Osteoblast (primary cell): ENCODE data around the gene SLC45A2. TPM values are rescaled to one million over a fixed set of nuclear protein-coding genes. Genes with fewer than 3 reads are reported as not detected.

Experiments used
- DNase-seq: peaks from one replicate; pipeline ENCODE4 v3.0.0; 2011; ENCODE audit warnings: low spot score, mixed read lengths; ENCODE audit not compliant: insufficient read length; ENCODE audit errors: missing footprints
- H2AFZ ChIP-seq: 2 replicates; pipeline ENCODE4 v1.6.0; 2011; ENCODE audit warnings: mild to moderate bottlenecking, low read length
- H3K27ac ChIP-seq: 2 replicates; pipeline ENCODE4 v1.5.1; 2011; ENCODE audit warnings: mild to moderate bottlenecking, low read depth, low read length, moderate library complexity
- H3K27me3 ChIP-seq: 2 replicates; pipeline ENCODE4 v1.6.0; 2012; ENCODE audit warnings: mild to moderate bottlenecking, control low read depth, inconsistent platforms, low read length, moderate library complexity; ENCODE audit not compliant: insufficient read depth
- H3K36me3 ChIP-seq: 2 replicates; pipeline ENCODE4 v1.5.1; 2011; ENCODE audit warnings: mild to moderate bottlenecking, low read length, control low read depth, moderate library complexity; ENCODE audit not compliant: insufficient read depth
- H3K4me1 ChIP-seq: 2 replicates; pipeline ENCODE4 v1.5.1; 2011; ENCODE audit warnings: mild to moderate bottlenecking, low read length, control low read depth, moderate library complexity; ENCODE audit not compliant: insufficient read depth
- H3K4me2 ChIP-seq: 2 replicates; pipeline ENCODE4 v1.6.0; 2011; ENCODE audit warnings: mild to moderate bottlenecking, low read length; ENCODE audit not compliant: insufficient read depth
- H3K4me3 ChIP-seq: fragments of 200-600 bp; sonication (generic); 3 replicates; pipeline ENCODE4 v1.5.1; 2012; ENCODE audit warnings: mild to moderate bottlenecking, low read length, inconsistent platforms; ENCODE audit not compliant: insufficient read depth
- H3K79me2 ChIP-seq: 2 replicates; pipeline ENCODE4 v1.6.0; 2012; ENCODE audit warnings: mild to moderate bottlenecking, low read length, control low read depth, inconsistent platforms; ENCODE audit not compliant: insufficient read depth
- H3K9me3 ChIP-seq: 2 replicates; pipeline ENCODE4 v1.5.1; 2011; ENCODE audit warnings: low read depth, low read length, control low read depth
- H4K20me1 ChIP-seq: 2 replicates; pipeline ENCODE4 v1.6.0; 2012; ENCODE audit warnings: mild to moderate bottlenecking, low read length, control low read depth; ENCODE audit not compliant: insufficient read depth
- total RNA-seq: library from RNA; depleted of rRNA; stranded (reverse); fragments of >200 nt; gene quantifications from 2 replicates; pipeline ENCODE4 v1.2.3, GENCODE V29; 2012
- TF ChIP-seq, protein P1 (sequence below): IDR thresholded peaks from 2 replicates; pipeline ENCODE4 v1.5.1; 2011; ENCODE audit warnings: mild to moderate bottlenecking, low read depth, low read length, moderate library complexity; ENCODE audit errors: extremely low read depth

Gene SLC45A2
- total RNA-seq, 1 donor: 0.36 TPM

DNA sequence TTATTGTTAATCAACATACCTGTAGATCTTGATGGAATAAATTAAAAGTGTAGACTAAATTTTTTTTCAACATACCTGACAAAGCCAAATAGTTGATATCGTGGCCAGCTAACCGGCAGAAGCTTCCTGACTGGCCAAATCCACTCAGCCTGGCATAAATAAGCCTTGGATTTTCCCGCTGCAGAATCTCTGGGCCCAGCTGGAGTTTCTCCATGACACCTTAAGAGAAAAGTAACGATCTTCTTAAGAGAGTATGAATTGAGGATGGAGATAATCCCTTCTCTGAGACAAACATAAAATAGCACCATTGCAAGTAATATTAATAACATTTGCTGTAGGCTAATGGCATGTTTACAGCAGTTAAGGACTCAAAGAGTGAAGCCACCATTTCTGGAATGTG lies 21.2 kb upstream of the SLC45A2 start:
- no peak for DNase-seq
- TF ChIP-seq, protein P1, sequence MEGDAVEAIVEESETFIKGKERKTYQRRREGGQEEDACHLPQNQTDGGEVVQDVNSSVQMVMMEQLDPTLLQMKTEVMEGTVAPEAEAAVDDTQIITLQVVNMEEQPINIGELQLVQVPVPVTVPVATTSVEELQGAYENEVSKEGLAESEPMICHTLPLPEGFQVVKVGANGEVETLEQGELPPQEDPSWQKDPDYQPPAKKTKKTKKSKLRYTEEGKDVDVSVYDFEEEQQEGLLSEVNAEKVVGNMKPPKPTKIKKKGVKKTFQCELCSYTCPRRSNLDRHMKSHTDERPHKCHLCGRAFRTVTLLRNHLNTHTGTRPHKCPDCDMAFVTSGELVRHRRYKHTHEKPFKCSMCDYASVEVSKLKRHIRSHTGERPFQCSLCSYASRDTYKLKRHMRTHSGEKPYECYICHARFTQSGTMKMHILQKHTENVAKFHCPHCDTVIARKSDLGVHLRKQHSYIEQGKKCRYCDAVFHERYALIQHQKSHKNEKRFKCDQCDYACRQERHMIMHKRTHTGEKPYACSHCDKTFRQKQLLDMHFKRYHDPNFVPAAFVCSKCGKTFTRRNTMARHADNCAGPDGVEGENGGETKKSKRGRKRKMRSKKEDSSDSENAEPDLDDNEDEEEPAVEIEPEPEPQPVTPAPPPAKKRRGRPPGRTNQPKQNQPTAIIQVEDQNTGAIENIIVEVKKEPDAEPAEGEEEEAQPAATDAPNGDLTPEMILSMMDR: no peak
- H3K27me3 ChIP-seq: no peaks in the 10 kb centered on the region
- H3K4me2 ChIP-seq: no peak overlapping the region
- peaks cover 13% of the 10 kb centered on the region for H3K79me2 ChIP-seq
- peaks cover 23% of the 10 kb centered on the region for H3K4me1 ChIP-seq
- no peak overlapping the region for H2AFZ ChIP-seq
- H3K9me3 ChIP-seq: no peaks in the 10 kb centered on the region
- peaks cover 18% of the 10 kb centered on the region for H3K36me3 ChIP-seq
- H3K4me3 ChIP-seq: no peak overlapping the region
- no peak overlapping the region for H3K27ac ChIP-seq
- H4K20me1 ChIP-seq: no peaks in the 10 kb centered on the region

DNA sequence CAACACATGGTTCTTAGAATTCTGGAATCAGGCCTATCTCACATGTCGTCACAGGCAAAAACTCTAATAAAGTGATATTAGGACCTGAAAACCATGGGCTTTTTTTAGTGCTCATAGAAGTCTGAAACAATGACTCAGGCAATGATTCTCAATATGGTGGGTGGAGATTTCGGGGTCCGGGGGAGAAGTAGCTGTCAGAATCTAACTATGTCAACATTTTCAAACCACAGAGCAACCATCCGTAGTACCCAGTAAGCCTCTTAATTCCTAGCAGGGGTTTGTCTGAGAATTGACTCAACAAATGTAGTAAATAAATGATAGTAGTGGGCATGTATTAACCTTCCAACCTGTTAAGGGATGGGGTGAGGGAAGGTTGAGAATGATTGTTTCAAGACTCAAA lies 20.7 kb upstream of the SLC45A2 start:
- peaks cover 13% of the 10 kb centered on the region for H3K79me2 ChIP-seq
- peaks cover 23% of the 10 kb centered on the region for H3K4me1 ChIP-seq
- H3K9me3 ChIP-seq: no peaks in the 10 kb centered on the region
- H3K4me2 ChIP-seq: no peak overlapping the region
- H3K36me3 ChIP-seq: peaks cover 18% of the 10 kb centered on the region
- H3K27ac ChIP-seq: no peak overlapping the region
- no peaks in the 10 kb centered on the region for H3K27me3 ChIP-seq
- no peak overlapping the region for H2AFZ ChIP-seq
- H3K4me3 ChIP-seq: no peak overlapping the region
- no peaks in the 10 kb centered on the region for H4K20me1 ChIP-seq
- TF ChIP-seq, protein P1: no peak
- no peak for DNase-seq

DNA sequence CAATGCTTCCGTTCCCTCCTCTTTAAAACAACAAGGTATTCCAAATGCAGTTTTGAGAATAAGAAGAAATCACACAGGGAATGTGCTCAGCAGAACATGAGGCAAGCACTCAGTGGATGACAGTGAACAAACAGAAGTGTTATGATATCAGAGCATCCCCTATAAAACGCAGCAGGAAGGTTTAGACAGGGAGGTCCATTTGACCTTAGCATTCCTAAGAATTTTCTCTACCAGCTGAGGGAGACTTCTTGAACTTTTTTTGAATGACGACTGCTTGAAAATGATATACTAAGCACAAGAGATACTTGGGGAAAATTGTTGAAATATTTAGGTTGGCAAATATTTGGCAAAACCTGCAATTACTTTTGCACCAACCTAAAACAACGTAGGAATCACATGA lies 19.4 kb upstream of the SLC45A2 start:
- Histone ChIP-seq H3K36me3 (peaks cover 18% of the 10 kb centered on the region), H3K79me2 (peaks cover 13% of the 10 kb centered on the region), H3K27me3 (no peaks in the 10 kb centered on the region), H2AFZ (no peak overlapping the region), H3K4me2 (no peak overlapping the region), H3K9me3 (no peaks in the 10 kb centered on the region), H4K20me1 (no peaks in the 10 kb centered on the region), H3K27ac (no peak overlapping the region), H3K4me1 (peaks cover 19% of the 10 kb centered on the region), H3K4me3 (no peak overlapping the region)
- TF ChIP-seq, protein P1: no peak
- DNase-seq: no peak

DNA sequence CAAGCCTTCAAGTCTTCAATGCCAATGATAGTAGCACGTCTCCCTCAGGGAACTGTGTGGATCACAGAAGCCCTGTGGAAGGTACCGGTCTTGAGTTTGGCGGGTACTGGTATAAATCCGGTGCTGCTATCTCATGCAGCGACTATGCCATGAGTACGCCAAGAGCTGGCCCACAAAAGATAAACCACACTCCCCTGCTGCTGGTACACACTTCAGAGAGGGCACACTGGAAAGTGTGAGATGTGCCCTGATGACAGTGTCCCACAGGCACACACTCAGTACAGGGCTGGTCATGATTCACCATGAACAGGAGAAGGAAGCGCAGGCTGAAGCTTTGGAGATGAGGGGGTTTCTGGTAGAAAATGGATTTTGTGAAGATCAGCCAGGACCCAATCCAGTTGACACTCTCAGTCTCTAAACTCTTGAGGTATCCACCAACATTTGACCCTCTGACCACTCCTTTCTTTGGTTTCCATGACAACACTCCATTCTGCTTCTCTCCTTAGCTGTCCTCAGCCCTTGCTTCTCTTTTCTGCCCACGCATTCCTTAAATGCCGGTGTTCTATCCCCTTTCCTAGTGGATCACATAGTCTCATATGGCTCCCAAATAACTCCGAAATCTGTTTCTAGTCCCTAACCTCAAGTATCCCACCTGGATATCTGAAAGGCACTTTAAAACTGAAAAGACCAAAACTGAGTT lies 18.3 kb upstream of the SLC45A2 start:
- DNase-seq: no peak
- H3K27me3 ChIP-seq: no peaks in the 10 kb centered on the region
- peaks cover 15% of the 10 kb centered on the region for H3K4me1 ChIP-seq
- no peak overlapping the region for H2AFZ ChIP-seq
- H3K9me3 ChIP-seq: no peaks in the 10 kb centered on the region
- no peak overlapping the region for H3K4me2 ChIP-seq
- H3K36me3 ChIP-seq: peaks cover 21% of the 10 kb centered on the region
- TF ChIP-seq, protein P1: no peak
- H3K4me3 ChIP-seq: no peak overlapping the region
- no peaks in the 10 kb centered on the region for H4K20me1 ChIP-seq
- no peak overlapping the region for H3K27ac ChIP-seq
- peaks cover 13% of the 10 kb centered on the region for H3K79me2 ChIP-seq
